DOHH2 (cell line): ENCODE data around the gene TCF19.

Experiments
- H3F3A ChIP-seq: fragments of 200-600 bp; sonication (generic), shearing (Covaris generic); 2 replicates; pipeline ENCODE4 v1.6.0; 2016; ENCODE audit warnings: antibody characterized with exemption, mild to moderate bottlenecking; ENCODE audit not compliant: control insufficient read depth, insufficient read depth
- H3K27ac ChIP-seq: fragments of 200-600 bp; sonication (generic); 2 replicates; pipeline ENCODE4 v1.5.1; 2014; ENCODE audit warnings: low read depth, mild to moderate bottlenecking, low read length, moderate library complexity
- H3K27me3 ChIP-seq: fragments of 200-600 bp; sonication (generic); 2 replicates; pipeline ENCODE4 v1.6.1; 2014; ENCODE audit warnings: mild to moderate bottlenecking, low read length, mixed read lengths; ENCODE audit not compliant: control insufficient read depth
- H3K36me3 ChIP-seq: fragments of 200-600 bp; sonication (generic); 2 replicates; pipeline ENCODE4 v1.6.1; 2014; ENCODE audit warnings: mild to moderate bottlenecking, low read length, moderate library complexity, mixed read lengths; ENCODE audit not compliant: control insufficient read depth
- H3K4me1 ChIP-seq: fragments of 200-600 bp; sonication (generic); 2 replicates; pipeline ENCODE4 v1.6.1; 2014; ENCODE audit warnings: mild to moderate bottlenecking, low read length, mixed read lengths; ENCODE audit not compliant: control insufficient read depth
- H3K4me2 ChIP-seq: fragments of 200-600 bp; sonication (generic); 2 replicates; pipeline ENCODE4 v1.6.0; 2014; ENCODE audit warnings: mild to moderate bottlenecking, low read length, moderate library complexity
- H3K4me3 ChIP-seq: fragments of 200-600 bp; sonication (generic); 2 replicates; pipeline ENCODE4 v1.5.1; 2014; ENCODE audit warnings: mild to moderate bottlenecking, low read length, mixed read lengths
- H3K79me2 ChIP-seq: fragments of 200-600 bp; sonication (generic); 2 replicates; pipeline ENCODE4 v1.6.1; 2014; ENCODE audit warnings: mild to moderate bottlenecking, low read length, mixed read lengths; ENCODE audit not compliant: control insufficient read depth
- H3K9me2 ChIP-seq: fragments of 200-600 bp; sonication (generic); replicated peaks from 2 replicates; pipeline ENCODE4 v1.6.1; 2014; ENCODE audit warnings: mild to moderate bottlenecking, low read length, mixed read lengths; ENCODE audit not compliant: control insufficient read depth
- H3K9me3 ChIP-seq: fragments of 200-600 bp; sonication (generic); 2 replicates; pipeline ENCODE4 v1.6.1; 2014; ENCODE audit warnings: antibody characterized with exemption, low read length, mixed read lengths; ENCODE audit not compliant: control insufficient read depth, insufficient read depth
- H4K20me1 ChIP-seq: fragments of 200-600 bp; sonication (generic); 2 replicates; pipeline ENCODE4 v1.6.0; 2014; ENCODE audit warnings: low read depth, mild to moderate bottlenecking, antibody characterized with exemption, low read length, moderate library complexity; ENCODE audit not compliant: control insufficient read depth, insufficient read depth
- CTCF ChIP-seq: fragments of 200-600 bp; sonication (generic); IDR thresholded peaks from one replicate; pipeline ENCODE4 v1.5.1; 2014; ENCODE audit warnings: antibody characterized with exemption, mild to moderate bottlenecking, low read depth, low read length; ENCODE audit not compliant: poor library complexity, severe bottlenecking
- EZH2phosphoT487 ChIP-seq: fragments of 200-600 bp; sonication (generic); IDR thresholded peaks from 2 replicates; pipeline ENCODE4 v1.6.1; 2017; ENCODE audit warnings: borderline replicate concordance, mild to moderate bottlenecking, antibody characterized with exemption, low read length, moderate library complexity, mixed read lengths

Gene TCF19

GRCh38 chr6:31178143-31179041 lies 20.0 kb downstream of the TCF19 start:
- Histone ChIP-seq H3F3A (no peaks in the 10 kb centered on the region), H3K4me1 (peaks cover 8% of the 10 kb centered on the region), H3K36me3 (no peaks in the 10 kb centered on the region), H3K9me2 (no peaks in the 10 kb centered on the region), H4K20me1 (no peaks in the 10 kb centered on the region), H3K27me3 (no peaks in the 10 kb centered on the region), H3K4me3 (no peak overlapping the region), H3K4me2 (no peak overlapping the region), H3K9me3 (no peaks in the 10 kb centered on the region), H3K27ac (no peak overlapping the region), H3K79me2 (no peaks in the 10 kb centered on the region)
- TF ChIP-seq EZH2phosphoT487 (no peak), CTCF (no peak)

GRCh38 chr6:31179042-31179386 lies 20.6 kb downstream of the TCF19 start:
- Histone ChIP-seq H3K36me3 (no peaks in the 10 kb centered on the region), H3F3A (no peaks in the 10 kb centered on the region), H3K9me2 (no peaks in the 10 kb centered on the region), H3K4me2 (no peak overlapping the region), H3K4me3 (no peak overlapping the region), H3K4me1 (peaks cover 8% of the 10 kb centered on the region), H3K9me3 (no peaks in the 10 kb centered on the region), H3K27me3 (no peaks in the 10 kb centered on the region), H3K27ac (no peak overlapping the region), H3K79me2 (no peaks in the 10 kb centered on the region), H4K20me1 (no peaks in the 10 kb centered on the region)
- TF ChIP-seq EZH2phosphoT487: no peak
- no peak for TF ChIP-seq CTCF

GRCh38 chr6:31179896-31180295 lies 21.5 kb downstream of the TCF19 start:
- no peaks in the 10 kb centered on the region for H3F3A ChIP-seq
- no peaks in the 10 kb centered on the region for H3K27me3 ChIP-seq
- no peaks in the 10 kb centered on the region for H3K79me2 ChIP-seq
- H3K4me3 ChIP-seq: no peak overlapping the region
- H4K20me1 ChIP-seq: no peaks in the 10 kb centered on the region
- H3K27ac ChIP-seq: no peak overlapping the region
- no peak overlapping the region for H3K4me2 ChIP-seq
- TF ChIP-seq CTCF (no peak), EZH2phosphoT487 (no peak)
- H3K4me1 ChIP-seq: peaks cover 8% of the 10 kb centered on the region
- no peaks in the 10 kb centered on the region for H3K9me2 ChIP-seq
- H3K36me3 ChIP-seq: no peaks in the 10 kb centered on the region
- H3K9me3 ChIP-seq: no peaks in the 10 kb centered on the region
